ENCODE data around the gene KCNQ5. TPM values are rescaled to one million over a fixed set of nuclear protein-coding genes. Genes with fewer than 3 reads are reported as not detected.

Gene KCNQ5
- total RNA-seq, 1 experiment from 2014 or later = 2.0 TPM

DNA sequence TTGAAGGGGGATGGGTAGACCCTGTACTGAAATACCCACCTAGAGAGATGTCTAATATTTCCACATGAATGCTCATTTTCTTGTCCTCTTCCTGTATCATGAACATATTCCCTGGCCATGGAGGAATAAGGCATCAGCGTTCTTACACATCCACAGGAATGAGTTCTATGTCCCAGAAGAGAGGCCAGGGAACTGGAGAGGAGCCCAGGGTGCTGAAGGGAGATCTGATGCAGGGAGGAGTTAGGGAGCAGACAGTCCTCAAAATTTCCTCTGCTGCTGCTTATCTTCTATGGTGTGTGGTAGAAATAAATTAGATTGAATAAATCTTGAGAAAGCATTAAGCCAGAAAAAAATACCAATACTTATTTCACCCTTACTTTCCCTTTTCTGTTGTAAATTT lies 295.0 kb downstream of the KCNQ5 start:
- ChIA-PET CTCF (no interaction called here), POLR2A (no interaction called here)
- H3K9me3 Mint-ChIP-seq = no peaks in the 10 kb centered on the region

GRCh38 chr6:72922401-72922800 lies 300.5 kb downstream of the KCNQ5 start:
- H3K27ac Mint-ChIP-seq = no peak overlapping the region
- H3K27me3 Mint-ChIP-seq (ENCODE audit: low read depth) = no peaks in the 10 kb centered on the region
- H3K4me1 Mint-ChIP-seq = no peaks in the 10 kb centered on the region
- no peak for DNase-seq (ENCODE audit: low spot score)
- no peak for TF ChIP-seq ATF3 (CRISPR knock-in tag; conservative IDR thresholded peaks at IDR 0.05)
- no peak for TF ChIP-seq FOXP1 (CRISPR knock-in tag; IDR thresholded peaks at IDR 0.05; ENCODE audit: borderline replicate concordance)
- TF ChIP-seq CREB1 (CRISPR knock-in tag; IDR thresholded peaks at IDR 0.05) = no peak
- no peak for TF ChIP-seq FOXJ3 (CRISPR knock-in tag; IDR thresholded peaks at IDR 0.05; ENCODE audit: borderline replicate concordance)
- TF ChIP-seq PRRX2 (CRISPR knock-in tag; IDR thresholded peaks at IDR 0.05) = no peak
- no peak for TF ChIP-seq GABPB1 (CRISPR knock-in tag; IDR thresholded peaks at IDR 0.05)
- TF ChIP-seq ZMAT4 (CRISPR knock-in tag; IDR thresholded peaks at IDR 0.05) = no peak
- TF ChIP-seq MYBL2 (CRISPR knock-in tag; IDR thresholded peaks at IDR 0.05) = no peak
- no peak for TF ChIP-seq KAT7 (CRISPR knock-in tag; IDR thresholded peaks at IDR 0.05; ENCODE audit: borderline replicate concordance)
- TF ChIP-seq, protein P1, sequence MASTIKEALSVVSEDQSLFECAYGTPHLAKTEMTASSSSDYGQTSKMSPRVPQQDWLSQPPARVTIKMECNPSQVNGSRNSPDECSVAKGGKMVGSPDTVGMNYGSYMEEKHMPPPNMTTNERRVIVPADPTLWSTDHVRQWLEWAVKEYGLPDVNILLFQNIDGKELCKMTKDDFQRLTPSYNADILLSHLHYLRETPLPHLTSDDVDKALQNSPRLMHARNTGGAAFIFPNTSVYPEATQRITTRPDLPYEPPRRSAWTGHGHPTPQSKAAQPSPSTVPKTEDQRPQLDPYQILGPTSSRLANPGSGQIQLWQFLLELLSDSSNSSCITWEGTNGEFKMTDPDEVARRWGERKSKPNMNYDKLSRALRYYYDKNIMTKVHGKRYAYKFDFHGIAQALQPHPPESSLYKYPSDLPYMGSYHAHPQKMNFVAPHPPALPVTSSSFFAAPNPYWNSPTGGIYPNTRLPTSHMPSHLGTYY (CRISPR knock-in tag; IDR thresholded peaks at IDR 0.05) = no peak
- no peak for TF ChIP-seq ZNF416 (CRISPR knock-in tag; IDR thresholded peaks at IDR 0.05)
- TF ChIP-seq RELA (CRISPR knock-in tag; IDR thresholded peaks at IDR 0.05; ENCODE audit: borderline replicate concordance) = no peak
- no peak for TF ChIP-seq TEAD1 (CRISPR knock-in tag; IDR thresholded peaks at IDR 0.05)
- no peak overlapping the region for H3K4me3 Mint-ChIP-seq
- POLR2A ChIA-PET = interaction anchor here (0.6 kb wide), 1 partner anchor 444 kb away, joined by 4 read pairs; no protein-coding TSS in a partner anchor
- H3K36me3 Mint-ChIP-seq = no peaks in the 10 kb centered on the region
- no peak for ATAC-seq
- H3K9me3 Mint-ChIP-seq = no peaks in the 10 kb centered on the region
- CTCF ChIA-PET = no interaction called here

More for the DNA sequence above, 295.0 kb downstream of the KCNQ5 start:
- Mint-ChIP-seq H3K4me3 (no peak overlapping the region), H3K36me3 (no peaks in the 10 kb centered on the region), H3K27ac (no peak overlapping the region), H3K4me1 (no peaks in the 10 kb centered on the region), H3K27me3 (ENCODE audit: low read depth) (no peaks in the 10 kb centered on the region)
- no peak for ATAC-seq
- TF ChIP-seq NFATC4 (CRISPR knock-in tag; IDR thresholded peaks at IDR 0.05) = no peak
- no peak for TF ChIP-seq FOXK1 (CRISPR knock-in tag; IDR thresholded peaks at IDR 0.05)
- TF ChIP-seq, protein P2, sequence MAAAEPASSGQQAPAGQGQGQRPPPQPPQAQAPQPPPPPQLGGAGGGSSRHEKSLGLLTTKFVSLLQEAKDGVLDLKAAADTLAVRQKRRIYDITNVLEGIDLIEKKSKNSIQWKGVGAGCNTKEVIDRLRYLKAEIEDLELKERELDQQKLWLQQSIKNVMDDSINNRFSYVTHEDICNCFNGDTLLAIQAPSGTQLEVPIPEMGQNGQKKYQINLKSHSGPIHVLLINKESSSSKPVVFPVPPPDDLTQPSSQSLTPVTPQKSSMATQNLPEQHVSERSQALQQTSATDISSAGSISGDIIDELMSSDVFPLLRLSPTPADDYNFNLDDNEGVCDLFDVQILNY (CRISPR knock-in tag; IDR thresholded peaks at IDR 0.05) = no peak
- no peak for TF ChIP-seq OVOL2 (CRISPR knock-in tag; IDR thresholded peaks at IDR 0.05; ENCODE audit: borderline replicate concordance)
- TF ChIP-seq CREB1 (CRISPR knock-in tag; IDR thresholded peaks at IDR 0.05) = no peak
- TF ChIP-seq ZNF138 (CRISPR knock-in tag; conservative IDR thresholded peaks at IDR 0.05) = no peak
- no peak for TF ChIP-seq SOX15 (CRISPR knock-in tag; IDR thresholded peaks at IDR 0.05)
- TF ChIP-seq ZNF671 (CRISPR knock-in tag; IDR thresholded peaks at IDR 0.05) = no peak
- TF ChIP-seq CTCF (IDR thresholded peaks at IDR 0.05) = no peak
- no peak for TF ChIP-seq ZNF425 (CRISPR knock-in tag; conservative IDR thresholded peaks at IDR 0.05)
- DNase-seq (ENCODE audit: low spot score) = no peak

Data from WTC11 (cell line).